ENCODE data around the gene ACAA1.

ACAA1 gene

GRCh38 chr3:38118421-38119247 is 18.3 kb downstream of the ACAA1 start:
- no peak for DNase-seq

DNA sequence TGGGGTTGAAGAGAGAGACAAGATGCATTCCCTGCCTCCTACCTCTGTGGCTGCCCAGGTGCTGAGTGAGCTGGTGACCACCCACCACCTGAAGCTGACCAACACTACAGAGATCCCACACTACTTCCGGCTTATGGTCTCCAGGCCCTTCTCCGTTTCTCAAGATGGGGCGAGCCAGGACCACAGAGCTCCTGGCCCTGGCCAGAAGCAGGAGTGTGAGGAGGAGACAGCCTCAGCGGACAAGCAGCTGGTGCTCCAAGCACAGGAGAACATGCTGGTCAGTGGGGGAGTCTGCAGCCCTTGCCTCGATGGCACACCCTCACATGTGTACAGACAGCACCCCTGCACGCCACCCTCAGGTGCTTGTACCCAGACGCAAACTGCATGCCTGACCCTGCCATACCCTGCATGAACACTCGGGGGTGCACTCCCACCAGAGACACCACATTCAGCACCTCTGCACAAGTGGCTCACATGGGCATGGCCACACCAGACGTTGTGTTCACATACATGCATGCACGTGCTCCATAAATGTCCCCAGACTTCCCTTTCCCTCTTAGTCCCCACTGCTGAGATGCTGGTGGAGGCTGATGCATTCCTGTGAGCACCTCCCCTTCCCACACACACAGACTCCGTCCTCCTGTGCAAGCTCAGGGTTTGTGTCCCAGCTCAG is 19.0 kb downstream of the ACAA1 start:
- peak; percentile 17 for DNase-seq

- DNase-seq = no peak
Observed at GRCh38 chr3:38117163-38117716, 19.7 kb downstream of the ACAA1 start.

DNA sequence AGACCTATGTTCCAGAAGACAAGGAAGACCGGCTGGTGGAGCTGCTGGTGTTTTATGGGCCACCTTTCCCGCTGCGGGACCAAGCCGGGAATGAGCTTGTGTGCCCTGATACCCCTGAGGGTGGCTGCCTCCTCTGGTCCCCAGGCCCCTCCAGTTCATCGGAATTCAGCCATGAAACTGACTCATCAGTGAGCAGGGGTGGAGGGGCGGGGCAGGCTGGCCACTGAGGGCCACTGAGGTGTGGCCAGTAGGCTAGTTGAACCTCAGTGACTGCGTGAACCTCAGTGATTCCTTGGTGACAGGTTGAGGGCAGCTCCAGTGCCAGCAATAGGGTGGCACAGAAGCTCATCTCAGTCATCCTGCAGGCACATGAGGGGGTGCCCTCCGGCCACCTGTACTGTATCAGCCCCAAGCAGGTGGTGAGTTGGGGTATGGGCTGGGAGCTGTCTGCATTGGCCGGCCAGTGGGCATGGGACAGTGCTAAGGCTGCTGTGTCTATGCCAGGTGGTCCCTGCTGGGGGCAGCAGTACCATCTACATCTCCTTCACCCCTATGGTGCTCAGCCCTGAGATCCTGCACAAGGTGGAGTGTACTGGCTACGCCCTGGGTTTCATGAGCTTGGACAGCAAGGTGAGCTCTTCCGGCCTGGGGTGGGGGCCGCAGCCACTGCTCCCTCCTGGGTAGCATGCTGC is 20.3 kb downstream of the ACAA1 start:
- DNase-seq = no peak

GRCh38 chr3:38115645-38116427 is 21.1 kb downstream of the ACAA1 start:
- no peak for DNase-seq

GRCh38 chr3:38114875-38115644 is 21.9 kb downstream of the ACAA1 start:
- no peak for DNase-seq

- no peak for DNase-seq
Observed at GRCh38 chr3:38114052-38114874, 22.7 kb downstream of the ACAA1 start.

GRCh38 chr3:38112378-38112761 is 24.6 kb downstream of the ACAA1 start:
- DNase-seq = no peak

GRCh38 chr3:38111696-38112377 is 25.1 kb downstream of the ACAA1 start:
- no peak for DNase-seq

GRCh38 chr3:38111201-38111600 is 25.7 kb downstream of the ACAA1 start:
- no peak for DNase-seq

DNA sequence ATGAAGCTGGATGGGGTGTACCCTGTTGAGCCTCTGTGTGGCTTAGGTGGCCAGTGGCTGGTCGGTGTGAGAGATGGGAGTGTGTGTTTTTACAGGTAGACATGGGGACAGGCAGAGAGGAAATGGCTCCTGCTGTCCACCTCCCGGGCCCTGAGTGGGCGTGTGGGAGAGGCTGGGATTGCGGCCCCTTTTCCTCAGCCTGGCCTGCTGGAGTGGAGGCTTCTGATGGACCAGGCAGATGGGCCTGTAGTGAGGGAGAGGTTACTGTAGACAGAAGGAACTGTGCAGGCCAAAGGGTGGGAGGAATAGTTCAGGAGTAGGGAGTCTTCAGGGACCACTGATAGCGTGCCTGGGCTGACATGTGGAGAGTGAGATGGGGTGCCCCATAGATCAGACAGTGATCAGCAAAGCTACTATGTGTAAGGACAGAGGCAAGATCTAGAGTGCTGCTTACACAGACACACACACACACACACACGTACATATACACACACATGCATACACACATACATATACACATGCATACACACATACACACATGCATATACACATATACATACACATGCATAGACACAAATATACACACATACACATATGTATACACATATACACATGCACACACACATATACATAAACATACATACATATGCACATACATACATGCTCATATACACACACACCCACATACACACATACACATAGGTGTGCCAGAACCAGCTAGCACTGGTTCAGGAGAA is 26.4 kb downstream of the ACAA1 start:
- no peak for DNase-seq

- no peak for DNase-seq
Observed at GRCh38 chr3:38109580-38110313, 27.2 kb downstream of the ACAA1 start.

DNA sequence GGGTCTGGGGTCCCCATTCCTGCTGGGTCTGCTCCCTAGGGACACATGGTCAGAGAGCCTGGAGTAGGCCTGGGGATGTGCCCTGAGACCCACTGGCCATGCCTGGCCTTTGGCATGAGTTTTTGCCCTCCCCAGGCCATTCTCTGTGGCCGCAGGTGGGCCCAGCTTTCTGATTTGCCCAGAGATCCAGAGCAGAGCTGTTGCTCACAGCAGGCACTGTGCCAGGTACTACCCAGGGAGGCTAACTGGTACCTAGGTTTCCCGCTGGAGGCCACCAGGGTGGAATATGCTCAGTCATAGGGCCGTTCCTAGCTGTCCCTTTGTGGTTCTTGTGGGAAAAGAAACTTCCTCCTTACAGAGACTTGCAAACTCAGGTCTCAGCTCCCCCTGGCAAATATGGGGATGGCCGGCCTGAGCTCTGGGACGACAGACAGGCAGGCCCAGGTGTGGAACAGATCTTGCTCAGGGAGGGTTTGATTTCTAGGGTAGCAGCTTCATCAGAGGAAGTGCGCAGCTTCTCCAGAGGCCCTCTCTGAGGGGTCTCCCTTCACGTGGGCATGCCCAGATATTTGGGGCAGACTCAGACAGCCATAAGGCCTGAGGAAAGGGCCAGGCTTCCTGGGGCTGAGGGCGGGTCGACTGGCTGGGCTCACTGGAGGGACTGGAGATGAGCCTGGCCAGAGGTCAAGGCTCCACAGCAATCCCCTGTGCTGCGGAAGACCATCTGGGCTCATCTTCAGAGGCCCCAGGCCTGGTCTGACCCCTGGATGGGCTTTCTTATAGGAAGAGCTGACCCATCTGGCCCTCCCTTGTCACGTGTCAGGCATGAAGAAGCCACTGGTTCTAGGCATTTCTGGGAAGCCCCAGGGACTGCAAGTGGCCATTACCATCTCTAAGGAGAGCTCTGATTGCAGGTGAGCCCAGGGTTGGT is 28.0 kb downstream of the ACAA1 start:
- DNase-seq = no peak

DNA sequence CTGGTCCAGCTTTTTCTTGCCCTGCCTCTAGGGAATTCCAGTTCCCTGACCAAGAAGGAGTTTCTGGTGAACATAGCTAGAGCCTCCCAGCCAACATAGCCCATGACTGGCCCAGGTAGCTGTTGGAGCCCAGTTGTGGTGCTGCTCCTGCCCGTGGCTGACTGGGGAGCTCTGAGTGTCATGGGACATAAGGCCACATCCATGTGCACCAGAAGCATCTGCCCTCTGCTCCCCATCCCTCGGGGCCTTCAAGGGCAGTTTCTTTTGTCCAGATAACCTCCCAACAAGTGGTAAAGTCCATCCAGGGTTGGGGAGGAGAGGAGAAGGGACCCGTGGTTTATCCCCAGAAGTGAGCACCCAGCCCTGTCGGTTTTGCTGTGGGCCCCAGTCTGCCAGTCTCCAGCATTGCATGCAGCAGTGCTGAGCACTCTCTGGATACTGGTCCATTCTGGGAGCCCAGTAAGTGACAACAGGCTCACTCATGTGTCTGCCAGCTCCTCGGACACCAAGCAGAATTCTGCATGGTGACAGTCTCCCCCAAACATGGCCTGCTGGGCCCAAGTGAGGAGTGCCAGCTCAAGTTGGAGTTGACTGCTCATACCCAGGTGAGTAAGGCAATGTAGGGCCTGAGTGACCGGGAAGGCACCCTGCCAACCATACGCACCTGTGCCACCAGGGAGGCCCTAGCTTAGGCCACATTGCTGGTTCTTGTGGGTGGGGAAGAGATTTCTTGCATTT is 28.8 kb downstream of the ACAA1 start:
- DNase-seq = no peak

- no peak for DNase-seq
Observed at GRCh38 chr3:38105525-38105924, 31.4 kb downstream of the ACAA1 start.

- no peak for DNase-seq
Observed at GRCh38 chr3:38102444-38102814, 34.5 kb downstream of the ACAA1 start.

- no peak for DNase-seq
Observed at GRCh38 chr3:38101811-38102443, 35.0 kb downstream of the ACAA1 start.
